HG03280 (cell line): ENCODE measurements around the gene ADAMTSL3.

Source experiments
- ATAC-seq: cut with Tn5 transposase; IDR thresholded peaks from one replicate; pipeline ENCODE4 v1.9.1; 2021; ENCODE audit warnings: mild to moderate bottlenecking, moderate library complexity; ENCODE audit not compliant: unreplicated experiment

ADAMTSL3 gene

GRCh38 chr15:83871808-83872559 is 218.1 kb downstream of the ADAMTSL3 start:
- peak; percentile 63 for ATAC-seq

DNA sequence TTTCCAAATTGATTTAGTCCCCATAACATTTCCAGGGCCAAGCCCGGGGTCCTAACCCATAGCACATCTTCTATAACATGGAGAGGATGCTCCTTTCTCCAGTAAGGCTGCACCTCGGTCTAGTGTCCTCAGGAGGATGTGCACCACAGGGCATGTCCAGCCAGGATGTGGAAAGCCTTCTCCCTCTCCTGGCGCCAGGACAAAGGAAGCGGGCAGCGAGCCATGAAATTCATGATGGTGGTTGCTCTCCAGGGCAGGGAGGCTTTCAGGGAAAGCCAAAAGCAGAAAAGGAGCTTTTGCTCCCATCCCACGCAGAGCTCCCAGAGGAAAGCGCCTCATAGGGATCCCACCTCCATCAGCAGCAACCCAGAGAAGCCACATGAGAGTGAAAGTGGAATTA is 220.0 kb downstream of the ADAMTSL3 start:
- no peak for ATAC-seq

DNA sequence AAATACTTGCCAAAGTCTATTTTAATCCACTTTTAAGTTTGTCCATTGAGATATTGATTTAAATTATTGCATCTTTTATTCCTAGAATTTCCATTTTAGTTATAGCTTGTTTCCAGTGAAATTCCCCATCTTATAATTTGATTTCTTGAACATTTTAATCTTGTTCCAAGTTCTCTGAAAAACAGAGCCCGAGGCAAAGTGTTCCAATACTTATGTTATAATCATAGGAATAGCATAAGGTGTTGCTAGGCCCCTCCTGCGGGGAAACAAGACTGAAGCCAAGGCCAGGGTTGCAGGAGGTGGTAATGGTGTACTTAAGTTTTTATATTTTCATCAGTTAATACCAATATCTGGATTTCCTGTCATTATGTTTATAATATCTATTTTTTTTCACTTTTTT is 226.6 kb downstream of the ADAMTSL3 start:
- no peak for ATAC-seq

GRCh38 chr15:83881156-83881555 is 227.2 kb downstream of the ADAMTSL3 start:
- ATAC-seq = no peak

GRCh38 chr15:83886321-83886720 is 232.4 kb downstream of the ADAMTSL3 start:
- no peak for ATAC-seq

DNA sequence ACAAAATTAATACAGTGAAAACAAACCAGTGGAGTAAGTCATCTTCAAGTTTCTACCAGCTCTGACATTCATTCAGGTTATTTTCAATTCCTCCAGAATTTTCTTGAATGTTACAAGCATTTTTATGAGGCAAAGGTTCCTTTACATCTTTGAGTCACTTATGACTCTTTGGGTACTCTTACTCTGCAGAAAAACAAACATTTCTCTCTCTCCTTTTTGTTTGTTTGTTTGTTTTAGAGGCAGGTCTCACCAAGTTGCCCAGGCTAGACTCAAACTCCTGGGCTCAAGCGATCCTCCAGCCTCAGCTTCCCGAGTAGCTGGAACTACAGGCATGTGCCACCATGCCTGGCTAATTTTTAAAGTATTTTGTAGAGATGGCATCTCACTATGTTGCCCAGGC is 233.5 kb downstream of the ADAMTSL3 start:
- no peak for ATAC-seq

GRCh38 chr15:83887961-83888360 is 234.0 kb downstream of the ADAMTSL3 start:
- ATAC-seq = no peak

GRCh38 chr15:83889995-83890394 is 236.1 kb downstream of the ADAMTSL3 start:
- ATAC-seq = no peak

DNA sequence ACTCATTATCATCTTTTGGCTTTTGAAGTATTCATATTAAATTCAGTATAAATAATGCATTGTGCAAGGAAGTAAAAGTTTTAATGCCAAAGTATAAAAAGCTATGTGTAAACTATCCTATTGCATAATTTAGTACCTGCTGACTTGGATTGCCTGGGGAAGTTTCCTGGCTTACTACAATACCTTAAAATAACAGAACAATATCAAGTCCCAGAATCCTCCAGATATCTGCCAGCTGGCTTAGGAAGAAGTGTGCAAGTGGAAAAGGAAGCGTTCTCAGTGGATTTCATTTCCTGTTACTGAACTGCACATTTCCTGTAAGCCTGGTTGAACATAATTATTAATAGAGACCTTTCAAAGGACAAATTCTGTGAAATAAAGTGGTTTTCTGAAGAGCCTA is 236.7 kb downstream of the ADAMTSL3 start:
- ATAC-seq = no peak

DNA sequence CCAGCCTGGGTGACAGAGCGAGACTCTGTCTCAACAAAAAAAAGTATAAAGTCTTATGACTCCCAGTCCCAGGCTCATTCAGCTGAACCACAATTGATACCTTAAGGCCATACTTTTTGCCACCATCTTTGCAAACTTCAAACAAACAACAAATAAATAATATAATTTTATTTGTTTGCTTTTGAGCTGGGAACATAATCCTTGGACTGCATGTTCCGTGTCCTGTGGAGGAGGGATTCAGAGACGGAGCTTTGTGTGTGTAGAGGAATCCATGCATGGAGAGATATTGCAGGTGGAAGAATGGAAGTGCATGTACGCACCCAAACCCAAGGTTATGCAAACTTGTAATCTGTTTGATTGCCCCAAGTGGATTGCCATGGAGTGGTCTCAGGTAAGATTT is 238.6 kb downstream of the ADAMTSL3 start:
- no peak for ATAC-seq

DNA sequence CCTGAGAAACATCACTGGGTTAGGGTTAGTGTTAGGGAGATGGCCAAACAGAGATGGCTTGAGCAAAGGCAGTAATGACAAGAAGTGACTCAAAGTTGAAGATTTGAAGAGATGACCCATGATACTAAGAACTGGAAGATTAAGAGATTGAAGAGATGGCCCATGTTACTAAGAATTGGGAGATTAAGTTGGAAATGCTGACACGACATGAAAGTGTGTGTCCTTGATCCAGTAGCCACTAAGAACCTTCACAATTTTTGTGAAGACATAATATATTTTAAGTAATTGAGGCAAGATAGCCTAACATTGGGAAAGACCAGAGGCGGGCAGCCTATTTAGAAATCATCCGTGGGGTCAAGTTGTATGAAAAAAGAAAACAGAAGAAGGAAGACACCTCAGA is 239.4 kb downstream of the ADAMTSL3 start:
- no peak for ATAC-seq

GRCh38 chr15:83897037-83897436 is 243.1 kb downstream of the ADAMTSL3 start:
- ATAC-seq = no peak

DNA sequence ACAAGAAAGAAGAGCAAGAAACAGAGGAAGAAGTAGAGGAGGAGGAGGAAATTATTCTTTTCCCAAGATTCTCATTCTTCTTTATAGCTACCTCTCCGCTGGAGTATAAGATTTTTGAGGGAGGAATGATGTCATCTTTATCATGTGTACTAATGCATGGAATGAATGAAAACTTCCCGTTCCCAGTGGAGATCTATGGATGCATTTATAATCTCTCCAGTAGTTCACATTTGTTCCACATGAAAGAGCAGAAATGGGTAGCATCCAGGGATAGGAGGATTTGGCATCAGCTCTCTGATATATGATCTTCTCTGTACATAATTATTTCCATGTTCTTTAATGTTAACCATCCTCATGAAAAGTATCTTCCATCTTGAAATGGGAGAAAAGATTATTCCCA is 244.4 kb downstream of the ADAMTSL3 start:
- no peak for ATAC-seq

DNA sequence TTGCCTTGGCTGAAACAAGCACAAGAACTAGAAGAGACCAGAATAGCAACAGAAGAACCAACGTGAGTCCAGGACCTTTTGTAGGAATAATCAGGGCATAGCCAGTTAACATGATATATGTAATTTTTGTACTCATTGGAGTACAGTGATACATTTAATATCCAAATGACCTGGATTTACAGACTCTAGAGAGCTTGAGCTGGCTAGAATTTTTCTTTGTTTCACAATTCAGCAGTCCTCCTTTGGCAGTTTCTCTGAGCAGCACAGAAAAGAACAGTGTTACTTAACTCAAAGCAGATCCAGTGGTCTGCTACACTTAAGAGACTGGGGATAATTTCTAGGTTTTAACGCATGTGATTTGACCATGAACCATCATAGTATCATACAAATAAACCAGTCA is 245.7 kb downstream of the ADAMTSL3 start:
- ATAC-seq = no peak

- ATAC-seq = no peak
These were observed 250.5 kb downstream of the ADAMTSL3 start for GRCh38 chr15:83904107-83905040.

DNA sequence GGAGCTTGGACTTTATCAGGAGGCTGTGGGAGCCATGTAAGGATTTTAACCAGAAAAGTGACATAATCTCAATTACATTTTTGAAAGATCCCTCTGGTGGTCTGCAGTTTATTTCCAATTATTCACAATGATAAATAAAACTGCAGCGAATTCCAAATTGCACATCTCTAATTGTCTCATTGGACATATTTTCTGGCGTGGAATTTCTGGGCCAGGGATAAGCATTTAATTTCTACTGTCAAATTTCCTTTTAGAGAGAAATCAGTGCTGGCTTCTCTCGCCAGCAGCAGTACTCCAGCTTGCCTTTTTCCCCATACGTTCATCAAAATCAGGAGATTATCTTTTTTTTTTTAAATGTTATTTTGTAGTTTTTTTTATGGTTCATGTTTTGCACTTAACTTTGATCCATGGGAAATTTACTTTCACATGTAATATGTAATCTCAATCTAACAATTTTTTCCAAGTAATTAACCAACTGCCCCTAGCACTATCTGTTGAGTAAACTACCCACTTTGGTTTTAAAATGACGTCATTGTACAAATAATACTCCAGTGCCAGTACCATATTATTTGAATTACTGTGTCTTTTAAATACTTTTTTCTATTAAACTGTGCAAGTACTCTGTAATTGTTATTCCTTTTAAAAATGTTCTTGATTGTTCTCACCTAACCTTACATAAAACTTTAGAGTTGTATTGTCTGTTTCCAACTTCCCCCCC is 251.8 kb downstream of the ADAMTSL3 start:
- no peak for ATAC-seq

GRCh38 chr15:83911345-83911744 is 257.4 kb downstream of the ADAMTSL3 start:
- ATAC-seq = no peak

DNA sequence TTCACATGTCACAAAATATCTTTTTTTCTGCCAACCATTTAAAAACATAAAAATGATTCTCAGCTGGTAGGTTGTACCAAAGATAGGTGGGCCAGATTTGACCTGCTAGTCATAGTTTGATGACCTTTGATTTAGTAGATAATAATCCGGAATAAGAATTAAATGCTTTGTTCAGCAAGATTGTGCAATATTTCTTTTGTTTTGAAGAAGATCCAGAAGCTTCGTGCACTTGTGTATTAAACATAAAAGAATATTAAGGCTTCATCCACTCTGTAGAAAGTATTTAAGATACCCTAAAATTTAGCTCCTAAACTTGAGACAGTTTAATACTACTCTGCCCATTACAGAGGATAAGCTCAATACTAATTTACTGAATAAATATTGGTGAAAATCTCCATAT is 258.4 kb downstream of the ADAMTSL3 start:
- ATAC-seq = no peak

DNA sequence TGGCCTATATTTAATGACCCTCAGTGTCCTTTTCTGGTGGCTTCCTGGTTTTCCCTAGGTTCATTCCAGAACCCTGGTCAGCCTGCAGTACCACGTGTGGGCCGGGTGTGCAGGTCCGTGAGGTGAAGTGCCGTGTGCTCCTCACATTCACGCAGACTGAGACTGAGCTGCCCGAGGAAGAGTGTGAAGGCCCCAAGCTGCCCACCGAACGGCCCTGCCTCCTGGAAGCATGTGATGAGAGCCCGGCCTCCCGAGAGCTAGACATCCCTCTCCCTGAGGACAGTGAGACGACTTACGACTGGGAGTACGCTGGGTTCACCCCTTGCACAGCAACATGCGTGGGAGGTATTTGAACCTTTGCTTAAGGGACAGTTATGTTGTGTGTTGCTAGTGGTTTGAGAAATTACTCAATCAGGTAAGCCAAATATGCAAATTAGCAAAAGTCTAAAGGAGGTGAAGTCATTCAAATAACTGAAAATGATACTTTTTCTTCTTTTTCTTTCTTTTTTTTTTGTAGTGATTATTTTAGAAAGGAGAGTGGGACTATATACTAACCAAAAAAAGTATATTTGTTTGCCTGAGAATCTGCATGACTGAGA is 259.2 kb downstream of the ADAMTSL3 start:
- ATAC-seq = no peak

- no peak for ATAC-seq
These were observed 261.0 kb downstream of the ADAMTSL3 start for GRCh38 chr15:83914906-83915305.

DNA sequence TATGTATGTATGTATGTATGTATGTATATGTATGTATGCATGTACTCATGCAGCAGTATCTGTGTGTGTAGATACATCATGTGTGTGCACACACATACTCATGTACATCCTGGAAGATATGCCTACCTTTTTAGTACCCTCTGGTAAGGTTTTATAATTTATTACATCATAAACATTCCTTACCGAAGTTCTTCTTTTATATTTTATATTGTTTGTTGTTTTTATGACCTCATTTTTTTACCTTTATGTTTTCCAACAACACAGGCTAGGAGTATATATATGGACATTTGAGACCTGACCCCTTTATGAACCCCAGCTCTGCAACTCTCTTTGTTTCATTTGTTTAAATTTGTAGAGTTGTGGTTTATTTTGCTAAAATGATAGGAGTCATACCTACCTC is 263.5 kb downstream of the ADAMTSL3 start:
- no peak for ATAC-seq
